Right renal cortex interstitium (tissue), 3 donors: ENCODE data around the gene CAMKK2. TPM values are rescaled to one million over a fixed set of nuclear protein-coding genes. Genes with fewer than 3 reads are reported as not detected.
"Not testable (repeated sequence)": the region's sequence is repeated elsewhere in the genome, so short reads cannot be mapped to it uniquely, and the experiment has no call there.

Source experiments
- DNase-seq, 3 donors: peaks; one replicate each; pipeline ENCODE4 v3.0.0-alpha.2; 2013; ENCODE audit warnings: low read depth in 3 of 3, low spot score in 2 of 3
- polyA plus RNA-seq, 3 donors: library from polyadenylated mRNA; unstranded; fragments of 120-200 nt; gene quantifications; one replicate each; pipeline ENCODE4 v1.2.1, GENCODE V29; 2013; ENCODE audit not compliant: insufficient read length in 3 of 3

Gene CAMKK2
- polyA plus RNA-seq, 3 donors = 31.2 to 34.0 (median 33.9) TPM

GRCh38 chr12:121228919-121229665, 67.4 kb downstream of the CAMKK2 start:
- DNase-seq = no peak

- no peak for DNase-seq
Observed at GRCh38 chr12:121227294-121227693, 69.2 kb downstream of the CAMKK2 start.

- DNase-seq = not testable (repeated sequence)
Observed at GRCh38 chr12:121226871-121227270, 69.6 kb downstream of the CAMKK2 start.

GRCh38 chr12:121226399-121226798, 70.1 kb downstream of the CAMKK2 start:
- no peak for DNase-seq

- no peak for DNase-seq
Observed at GRCh38 chr12:121224591-121224990, 71.9 kb downstream of the CAMKK2 start.

- DNase-seq = no peak
Observed at GRCh38 chr12:121223292-121224285, 72.9 kb downstream of the CAMKK2 start.

GRCh38 chr12:121222847-121223246, 73.7 kb downstream of the CAMKK2 start:
- no peak for DNase-seq

- DNase-seq = no peak
Observed at GRCh38 chr12:121219353-121219986, 77.0 kb downstream of the CAMKK2 start.

GRCh38 chr12:121218588-121219352, 77.7 kb downstream of the CAMKK2 start:
- DNase-seq = no peak

- DNase-seq = no peak
Observed at GRCh38 chr12:121217761-121218160, 78.7 kb downstream of the CAMKK2 start.

- DNase-seq = no peak
Observed at GRCh38 chr12:121217063-121217462, 79.4 kb downstream of the CAMKK2 start.

- DNase-seq = no peak
Observed at GRCh38 chr12:121216102-121216501, 80.4 kb downstream of the CAMKK2 start.

- no peak for DNase-seq
Observed at GRCh38 chr12:121214855-121215745, 81.4 kb downstream of the CAMKK2 start.

GRCh38 chr12:121214166-121214777, 82.2 kb downstream of the CAMKK2 start:
- DNase-seq = no peak

- no peak for DNase-seq
Observed at GRCh38 chr12:121212875-121213274, 83.6 kb downstream of the CAMKK2 start.

- peak; percentile 60 to 67 (median 62) for DNase-seq
Observed at GRCh38 chr12:121209624-121210572, 86.6 kb downstream of the CAMKK2 start, which contains the start of gene P2RX4. TSS of gene P2RX4 (plus strand) at chr12:121210129. CDS start at chr12:121210165, 36 bp downstream.

- DNase-seq = no peak
Observed at GRCh38 chr12:121209221-121209620, 87.3 kb downstream of the CAMKK2 start.

- not testable (repeated sequence) for DNase-seq
Observed at GRCh38 chr12:121208571-121208970, 87.9 kb downstream of the CAMKK2 start.
